Activated effector memory CD4-positive, alpha-beta T cell treated with Interleukin-2 at 50 U/mL for 16 hours (primary cell): ENCODE data around the gene HIF3A.
A peak's percentile ranks its signal among the peaks of the same experiment; 100 is the strongest.
"Not testable (repeated sequence)": the region's sequence is repeated elsewhere in the genome, so short reads cannot be mapped to it uniquely, and the experiment has no call there.

ENCODE experiments used
- DNase-seq: peaks from one replicate; pipeline ENCODE4 v3.0.0-alpha.2; 2020

The HIF3A gene

GRCh38 chr19:46296722-46297461, at the start of gene HIF3A:
Gene HIF3A (plus strand): TSS chr19:46297042. CDS start chr19:46297077, 35 bp downstream.
- DNase-seq: no peak

GRCh38 chr19:46250076-46250735, 46.6 kb upstream of the HIF3A start:
- no peak for DNase-seq

DNA sequence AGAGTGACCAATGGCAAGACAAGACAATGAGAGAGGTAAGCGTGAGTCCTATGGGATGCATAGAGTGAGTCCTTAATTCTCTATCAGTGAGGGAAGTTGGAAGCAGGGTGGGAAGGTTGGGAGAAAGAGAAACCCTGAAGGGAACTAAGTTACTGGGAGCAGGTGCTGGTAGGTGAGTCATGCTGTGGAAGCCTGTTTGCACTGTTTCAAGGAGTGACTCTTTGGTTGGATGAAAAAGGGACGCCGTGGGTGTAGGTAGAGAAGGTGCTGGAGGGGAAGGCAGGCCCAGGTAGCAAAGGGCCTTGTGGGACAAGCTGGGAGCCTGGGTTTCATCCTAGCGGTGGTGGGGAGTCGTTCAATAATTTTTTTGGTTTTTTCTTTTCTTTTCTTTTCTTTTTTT, 45.4 kb upstream of the HIF3A start:
- no peak for DNase-seq

DNA sequence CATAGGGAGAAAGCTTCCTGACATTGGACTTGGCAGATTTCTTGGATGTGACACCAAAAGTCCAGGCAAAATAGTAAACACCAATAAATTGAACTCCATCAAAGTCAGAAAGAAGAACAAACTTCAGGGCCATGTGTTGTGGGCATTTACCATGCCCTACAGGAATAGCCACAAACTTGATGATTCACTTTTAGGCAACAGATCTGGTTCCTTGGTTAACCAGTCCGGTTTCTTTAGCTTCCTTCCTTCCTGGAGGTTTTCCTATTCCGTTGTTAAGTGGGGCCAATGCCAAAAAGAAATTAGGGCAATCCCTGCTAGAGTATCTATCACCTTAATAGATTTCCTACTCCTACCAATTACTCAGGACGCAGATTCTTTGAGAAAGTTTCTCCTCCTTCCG, 42.1 kb upstream of the HIF3A start:
- no peak for DNase-seq

DNA sequence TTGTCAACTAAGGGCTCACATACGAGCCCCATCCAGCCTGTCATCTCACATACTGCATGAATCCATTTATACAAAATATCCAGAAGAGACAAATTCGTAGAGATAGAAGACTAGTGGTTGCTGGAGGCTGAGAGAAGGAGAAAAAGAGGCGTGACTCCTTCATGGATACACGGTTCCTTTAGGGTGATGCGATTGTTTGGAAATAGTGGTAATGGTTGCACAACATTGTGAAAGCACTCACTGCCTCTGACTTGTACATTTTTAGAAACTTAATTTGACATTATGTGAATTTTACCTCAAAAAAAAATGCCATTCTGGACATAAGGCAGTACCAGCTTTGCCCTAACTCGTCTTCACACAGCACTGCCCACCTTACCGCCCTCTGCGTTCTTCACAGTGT, 40.0 kb upstream of the HIF3A start:
- no peak for DNase-seq

DNA sequence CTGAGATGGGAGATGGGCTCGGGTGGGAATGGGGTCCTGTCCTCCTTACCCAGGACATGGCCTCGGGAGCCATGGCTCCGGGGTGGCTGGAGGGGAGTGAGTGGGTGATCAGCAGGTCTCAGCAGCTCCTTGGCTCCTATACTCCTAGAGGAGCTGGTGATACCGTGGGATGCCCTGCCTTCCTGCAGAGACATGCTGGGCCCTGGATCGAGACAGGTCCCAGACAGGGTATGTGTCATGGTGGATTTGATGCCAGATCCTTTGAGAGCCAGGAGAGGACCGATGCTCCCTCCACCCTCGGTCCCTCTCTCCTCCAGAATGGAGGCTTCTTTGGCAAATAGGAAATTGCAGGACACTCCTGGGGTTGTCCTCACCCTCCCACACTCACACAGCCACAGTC, 35.3 kb upstream of the HIF3A start:
- DNase-seq: not testable (repeated sequence)

- peak; percentile 31 for DNase-seq
These were observed 34.1 kb upstream of the HIF3A start for GRCh38 chr19:46262684-46263296.

- not testable (repeated sequence) for DNase-seq
These were observed 32.0 kb upstream of the HIF3A start for GRCh38 chr19:46264801-46265200.

- DNase-seq: peak; percentile 44
These were observed 31.5 kb upstream of the HIF3A start for GRCh38 chr19:46265217-46265828.

DNA sequence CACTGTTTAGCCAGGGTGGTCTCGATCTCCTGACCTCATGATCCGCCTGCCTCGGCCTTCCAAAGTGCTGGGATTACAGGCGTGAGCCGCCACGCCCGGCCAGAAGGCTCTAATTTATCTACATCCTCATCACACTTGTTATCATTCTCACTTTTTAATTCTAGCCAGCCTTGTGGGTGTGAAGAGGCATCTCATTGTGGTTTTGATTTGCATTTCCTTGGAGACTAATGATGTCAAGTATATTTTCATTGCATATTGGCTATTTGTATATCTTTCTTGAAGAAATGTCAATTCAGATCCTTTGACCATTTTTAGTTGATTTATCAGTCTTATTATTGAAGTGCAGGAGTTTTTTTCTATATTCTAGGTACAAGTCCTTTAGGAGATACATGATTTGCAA, 27.7 kb upstream of the HIF3A start:
- no peak for DNase-seq

DNA sequence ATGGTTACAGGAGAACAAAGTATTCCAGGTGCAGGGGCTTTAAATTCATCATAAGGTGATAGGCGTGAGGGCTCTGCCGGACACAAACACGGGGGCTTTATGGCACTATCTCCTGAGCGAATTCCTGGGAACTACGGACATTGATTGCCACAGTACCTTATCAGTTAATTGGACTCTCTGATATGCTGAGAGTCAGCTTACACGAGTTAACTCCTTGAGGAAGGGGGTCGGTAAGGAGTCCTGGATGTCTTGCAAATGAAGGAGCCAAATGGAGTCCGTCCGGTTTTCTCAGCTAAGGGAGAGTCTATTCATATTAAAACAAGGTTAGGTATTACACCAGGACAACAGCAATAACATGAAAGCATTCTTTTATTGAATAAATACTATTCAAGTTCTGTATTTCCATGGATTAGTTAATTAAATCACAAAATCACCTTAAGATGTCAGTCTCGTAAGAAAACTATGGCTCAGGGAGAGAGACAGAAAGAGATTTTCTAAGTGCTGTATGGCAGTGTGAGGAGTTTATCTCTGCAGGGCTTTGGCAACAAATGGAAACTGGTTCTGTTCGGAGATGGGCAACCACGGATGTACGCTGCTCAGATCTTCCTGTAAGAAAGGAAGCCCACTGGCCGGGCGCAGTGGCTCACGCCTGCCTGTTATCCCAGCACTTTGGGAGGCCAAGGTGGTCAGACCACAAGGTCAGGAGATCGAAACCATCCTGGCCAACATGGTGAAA, 26.2 kb upstream of the HIF3A start:
- no peak for DNase-seq

- no peak for DNase-seq
These were observed 25.2 kb upstream of the HIF3A start for GRCh38 chr19:46271481-46272197.

DNA sequence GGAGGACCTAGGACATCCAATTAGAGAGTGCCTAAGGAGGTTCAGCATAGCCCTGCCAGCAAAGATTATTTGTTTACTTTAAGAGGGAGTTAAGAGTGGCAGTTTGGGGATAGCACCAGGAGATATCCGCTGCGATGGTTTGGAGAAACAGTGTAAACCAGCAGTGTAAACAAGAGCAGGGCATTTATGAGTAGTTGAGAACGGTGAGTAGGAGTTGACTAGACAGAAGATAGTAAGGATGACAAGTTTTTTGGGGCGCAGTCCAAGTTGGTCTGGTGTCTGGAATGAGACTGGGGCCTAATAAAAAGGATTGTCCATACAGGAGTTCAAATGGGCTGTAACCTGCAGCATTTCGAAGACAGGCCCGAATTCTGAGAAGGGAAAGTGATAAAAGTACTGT, 22.9 kb upstream of the HIF3A start:
- DNase-seq: not testable (repeated sequence)

GRCh38 chr19:46279177-46279576, 17.7 kb upstream of the HIF3A start:
- DNase-seq: no peak

GRCh38 chr19:46283771-46284170, 13.1 kb upstream of the HIF3A start:
- no peak for DNase-seq

DNA sequence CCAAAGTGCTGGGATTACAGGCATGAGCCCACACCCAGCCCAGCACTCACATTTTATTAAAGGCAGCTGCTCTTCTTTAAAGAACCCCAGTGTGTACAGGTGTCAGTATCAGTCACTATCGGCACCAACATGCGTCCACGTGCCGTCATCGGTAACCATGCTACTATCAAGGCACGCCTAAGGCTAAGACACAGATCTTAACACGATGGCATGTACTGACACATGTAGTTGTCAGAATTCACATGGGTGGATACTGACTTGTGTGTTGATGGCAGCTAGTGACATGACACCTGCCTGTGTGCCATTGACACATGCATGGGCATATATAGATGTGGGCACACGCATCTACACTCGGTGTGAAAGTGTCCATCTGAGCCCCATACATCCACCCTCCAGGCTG, 12.2 kb upstream of the HIF3A start:
- DNase-seq: no peak

DNA sequence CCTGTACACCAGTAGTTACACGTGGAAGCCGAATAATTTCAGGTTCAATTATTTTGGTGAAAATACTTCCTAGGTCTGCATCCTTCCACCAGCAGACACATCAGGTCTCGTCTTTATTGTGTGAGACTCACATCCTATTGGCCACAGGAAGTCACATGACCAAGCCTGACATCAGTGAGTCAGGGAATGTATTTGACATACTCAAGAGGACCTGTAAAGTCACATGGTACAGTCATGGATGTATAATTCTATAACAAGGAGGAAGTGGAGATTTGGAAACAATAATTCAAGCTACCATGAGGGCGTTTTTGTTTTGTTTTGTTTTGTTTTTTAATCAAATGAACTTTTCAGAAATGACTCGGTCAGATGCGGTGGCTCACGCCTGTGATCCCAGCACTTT, 9.3 kb upstream of the HIF3A start:
- no peak for DNase-seq

DNA sequence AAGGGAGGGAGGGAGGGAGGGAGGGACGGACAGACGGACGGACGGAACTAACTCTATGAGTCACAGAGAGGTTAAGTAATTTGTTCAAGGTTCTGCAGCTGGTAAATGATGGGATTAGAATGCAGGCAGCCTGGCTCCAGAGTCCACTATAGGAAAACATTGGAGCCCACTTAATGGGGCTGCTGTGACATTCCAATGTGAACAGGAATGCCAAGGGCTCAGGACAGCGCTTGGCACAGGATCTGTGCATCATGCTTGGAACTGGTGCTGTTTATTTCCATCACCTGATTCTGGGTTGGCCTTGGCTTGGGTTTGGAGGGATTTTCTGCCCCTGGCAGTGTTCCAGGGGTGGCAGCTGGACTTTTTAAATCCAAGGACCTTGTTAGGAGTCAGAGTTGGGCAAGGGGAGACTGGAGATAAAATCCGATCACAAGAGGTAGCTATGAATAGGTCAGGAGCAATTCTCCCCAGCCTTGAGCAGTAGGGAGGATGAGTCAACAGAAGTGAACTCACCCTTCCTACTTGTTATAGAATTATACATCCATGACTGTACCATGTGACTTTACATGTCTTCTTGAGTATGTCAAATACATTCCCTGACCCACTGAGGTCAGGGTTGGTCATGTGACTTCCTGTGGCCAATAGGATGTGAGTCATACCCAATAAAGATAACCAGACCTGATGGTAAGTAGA, 7.8 kb upstream of the HIF3A start:
- DNase-seq: no peak

GRCh38 chr19:46289724-46290619, 6.9 kb upstream of the HIF3A start:
- DNase-seq: no peak

- no peak for DNase-seq
These were observed 5.0 kb upstream of the HIF3A start for GRCh38 chr19:46291829-46292228.

GRCh38 chr19:46294494-46294893, 2.3 kb upstream of the HIF3A start:
- no peak for DNase-seq
